HCT116 (cell line): Measurements from ENCODE around the gene ADGRD1.

Source experiments
- EGR1 ChIP-seq: IDR thresholded peaks from 2 replicates; pipeline ENCODE4 v1.6.1; 2012; ENCODE audit warnings: low read depth
- EZH2 ChIP-seq: fragments of 200-600 bp; sonication (generic); IDR thresholded peaks from 2 replicates; pipeline ENCODE4 v1.6.1; 2017; ENCODE audit warnings: antibody characterized with exemption, mixed run types
- EZH2phosphoT487 ChIP-seq: fragments of 200-600 bp; IDR thresholded peaks from 2 replicates; pipeline ENCODE4 v1.6.1; 2018; ENCODE audit warnings: antibody characterized with exemption, borderline replicate concordance
- POLR2A ChIP-seq: IDR thresholded peaks from 2 replicates; pipeline ENCODE4 v1.7.0; 2011; ENCODE audit warnings: borderline replicate concordance; ENCODE audit not compliant: insufficient read depth, insufficient read length; ENCODE audit errors: extremely low read depth
- POLR2AphosphoS5 ChIP-seq: IDR thresholded peaks from 2 replicates; pipeline ENCODE4 v1.6.1; 2011; ENCODE audit warnings: mild to moderate bottlenecking, low read depth, low read length, moderate library complexity
- RAD21 ChIP-seq: IDR thresholded peaks from 2 replicates; pipeline ENCODE4 v1.6.1; 2012; ENCODE audit warnings: low read depth, mild to moderate bottlenecking
- SIN3A ChIP-seq: IDR thresholded peaks from 2 replicates; pipeline ENCODE4 v1.6.1; 2012; ENCODE audit warnings: low read depth
- SP1 ChIP-seq: IDR thresholded peaks from 2 replicates; pipeline ENCODE4 v1.6.1; 2012; ENCODE audit warnings: low read depth
- TCF7L2 ChIP-seq: IDR thresholded peaks from 2 replicates; pipeline ENCODE4 v1.7.0; 2011; ENCODE audit warnings: borderline replicate concordance, inconsistent platforms; ENCODE audit not compliant: insufficient read depth, insufficient read length; ENCODE audit errors: extremely low read depth
- YY1 ChIP-seq: IDR thresholded peaks from 2 replicates; pipeline ENCODE4 v1.6.1; 2011; ENCODE audit warnings: low read length, low read depth, moderate library complexity, mild to moderate bottlenecking; ENCODE audit not compliant: insufficient replicate concordance; ENCODE audit errors: extremely low read depth
- TF ChIP-seq, protein P1 (sequence below), 3 experiments: fragments of 200-600 bp in 1 of 3; sonication (generic) in 1 of 3; IDR thresholded peaks in 2 of 3; conservative IDR thresholded peaks in 1 of 3; 2 replicates each; pipeline ENCODE4 v1.5.1; 2012 to 2017; ENCODE audit warnings: low read depth in 2 of 3, low read length in 2 of 3, antibody characterized with exemption in 1 of 3, borderline replicate concordance in 1 of 3, control low read depth in 1 of 3, mild to moderate bottlenecking in 1 of 3, mixed read lengths in 1 of 3, mixed run types in 1 of 3, moderate library complexity in 1 of 3; ENCODE audit not compliant: insufficient read depth in 1 of 3
- TF ChIP-seq, protein P2 (sequence below): IDR thresholded peaks from 2 replicates; pipeline ENCODE4 v1.6.1; 2012

DNA sequence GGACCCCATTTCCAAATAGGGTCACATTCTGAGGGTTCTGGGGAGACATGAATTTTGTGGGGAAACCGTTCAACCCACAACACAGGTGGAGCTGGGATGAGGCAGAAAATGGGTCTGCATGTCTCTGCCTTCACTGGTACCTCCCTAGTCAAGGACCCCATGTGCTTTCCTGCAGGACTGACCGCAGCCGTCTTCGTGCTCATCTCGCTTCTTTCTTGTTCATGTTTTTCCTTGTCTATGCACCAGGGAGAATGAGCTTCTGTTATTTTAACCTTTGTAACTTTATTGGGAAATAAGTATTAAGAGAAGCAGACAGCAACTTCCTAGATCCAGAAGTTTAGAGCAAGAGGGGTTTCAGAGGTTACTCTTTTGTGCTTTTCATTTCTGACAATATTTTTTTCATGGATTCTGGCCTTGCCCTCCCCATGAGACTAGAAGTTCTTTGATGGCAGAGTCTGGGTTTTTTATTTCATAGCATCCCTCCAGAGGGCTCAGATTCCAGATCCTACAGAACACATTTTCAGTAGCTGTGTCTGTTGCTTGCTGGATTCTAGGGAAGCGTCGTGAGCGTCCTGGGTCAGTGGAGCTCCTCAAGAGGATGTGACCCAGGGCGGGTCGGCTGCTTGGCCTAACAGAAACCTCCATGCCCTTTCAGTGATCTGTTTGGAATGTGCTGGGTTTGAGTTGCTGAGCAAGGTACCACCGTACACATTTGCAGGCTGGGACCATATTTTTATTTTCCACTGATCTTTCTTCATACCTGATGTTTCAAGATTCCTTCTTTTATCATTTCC, 104.2 kb downstream of the ADGRD1 start:
- no peak for TF ChIP-seq POLR2AphosphoS5
- no peak for TF ChIP-seq EGR1
- TF ChIP-seq, protein P1, sequence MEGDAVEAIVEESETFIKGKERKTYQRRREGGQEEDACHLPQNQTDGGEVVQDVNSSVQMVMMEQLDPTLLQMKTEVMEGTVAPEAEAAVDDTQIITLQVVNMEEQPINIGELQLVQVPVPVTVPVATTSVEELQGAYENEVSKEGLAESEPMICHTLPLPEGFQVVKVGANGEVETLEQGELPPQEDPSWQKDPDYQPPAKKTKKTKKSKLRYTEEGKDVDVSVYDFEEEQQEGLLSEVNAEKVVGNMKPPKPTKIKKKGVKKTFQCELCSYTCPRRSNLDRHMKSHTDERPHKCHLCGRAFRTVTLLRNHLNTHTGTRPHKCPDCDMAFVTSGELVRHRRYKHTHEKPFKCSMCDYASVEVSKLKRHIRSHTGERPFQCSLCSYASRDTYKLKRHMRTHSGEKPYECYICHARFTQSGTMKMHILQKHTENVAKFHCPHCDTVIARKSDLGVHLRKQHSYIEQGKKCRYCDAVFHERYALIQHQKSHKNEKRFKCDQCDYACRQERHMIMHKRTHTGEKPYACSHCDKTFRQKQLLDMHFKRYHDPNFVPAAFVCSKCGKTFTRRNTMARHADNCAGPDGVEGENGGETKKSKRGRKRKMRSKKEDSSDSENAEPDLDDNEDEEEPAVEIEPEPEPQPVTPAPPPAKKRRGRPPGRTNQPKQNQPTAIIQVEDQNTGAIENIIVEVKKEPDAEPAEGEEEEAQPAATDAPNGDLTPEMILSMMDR (IDR thresholded peaks at IDR 0.05 in 2 of 3, conservative IDR thresholded peaks at IDR 0.05 in 1 of 3; ENCODE audit: borderline replicate concordance in 1 of 3, insufficient read depth in 1 of 3, low read depth in 2 of 3, low read length in 2 of 3), result no peak
- TF ChIP-seq TCF7L2, result no peak
- no peak for TF ChIP-seq POLR2A
- TF ChIP-seq, protein P2, sequence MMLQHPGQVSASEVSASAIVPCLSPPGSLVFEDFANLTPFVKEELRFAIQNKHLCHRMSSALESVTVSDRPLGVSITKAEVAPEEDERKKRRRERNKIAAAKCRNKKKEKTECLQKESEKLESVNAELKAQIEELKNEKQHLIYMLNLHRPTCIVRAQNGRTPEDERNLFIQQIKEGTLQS, result no peak
- TF ChIP-seq SP1, result no peak
- no peak for TF ChIP-seq EZH2phosphoT487
- TF ChIP-seq EZH2, result no peak
- TF ChIP-seq RAD21, result no peak
- TF ChIP-seq SIN3A, result no peak
- TF ChIP-seq YY1, result no peak
